DOHH2 (cell line): ENCODE measurements around the gene ZNF521.

Experiments used
- H3F3A ChIP-seq: fragments of 200-600 bp; sonication (generic), shearing (Covaris generic); 2 replicates; pipeline ENCODE4 v1.6.0; 2016; ENCODE audit warnings: antibody characterized with exemption, mild to moderate bottlenecking; ENCODE audit not compliant: control insufficient read depth, insufficient read depth
- H3K27ac ChIP-seq: fragments of 200-600 bp; sonication (generic); 2 replicates; pipeline ENCODE4 v1.5.1; 2014; ENCODE audit warnings: low read depth, mild to moderate bottlenecking, low read length, moderate library complexity
- H3K27me3 ChIP-seq: fragments of 200-600 bp; sonication (generic); 2 replicates; pipeline ENCODE4 v1.6.1; 2014; ENCODE audit warnings: mild to moderate bottlenecking, low read length, mixed read lengths; ENCODE audit not compliant: control insufficient read depth
- H3K36me3 ChIP-seq: fragments of 200-600 bp; sonication (generic); 2 replicates; pipeline ENCODE4 v1.6.1; 2014; ENCODE audit warnings: mild to moderate bottlenecking, low read length, moderate library complexity, mixed read lengths; ENCODE audit not compliant: control insufficient read depth
- H3K4me1 ChIP-seq: fragments of 200-600 bp; sonication (generic); 2 replicates; pipeline ENCODE4 v1.6.1; 2014; ENCODE audit warnings: mild to moderate bottlenecking, low read length, mixed read lengths; ENCODE audit not compliant: control insufficient read depth
- H3K4me2 ChIP-seq: fragments of 200-600 bp; sonication (generic); 2 replicates; pipeline ENCODE4 v1.6.0; 2014; ENCODE audit warnings: mild to moderate bottlenecking, low read length, moderate library complexity
- H3K4me3 ChIP-seq: fragments of 200-600 bp; sonication (generic); 2 replicates; pipeline ENCODE4 v1.5.1; 2014; ENCODE audit warnings: mild to moderate bottlenecking, low read length, mixed read lengths
- H3K79me2 ChIP-seq: fragments of 200-600 bp; sonication (generic); 2 replicates; pipeline ENCODE4 v1.6.1; 2014; ENCODE audit warnings: mild to moderate bottlenecking, low read length, mixed read lengths; ENCODE audit not compliant: control insufficient read depth
- H3K9me2 ChIP-seq: fragments of 200-600 bp; sonication (generic); replicated peaks from 2 replicates; pipeline ENCODE4 v1.6.1; 2014; ENCODE audit warnings: mild to moderate bottlenecking, low read length, mixed read lengths; ENCODE audit not compliant: control insufficient read depth
- H3K9me3 ChIP-seq: fragments of 200-600 bp; sonication (generic); 2 replicates; pipeline ENCODE4 v1.6.1; 2014; ENCODE audit warnings: antibody characterized with exemption, low read length, mixed read lengths; ENCODE audit not compliant: control insufficient read depth, insufficient read depth
- H4K20me1 ChIP-seq: fragments of 200-600 bp; sonication (generic); 2 replicates; pipeline ENCODE4 v1.6.0; 2014; ENCODE audit warnings: low read depth, mild to moderate bottlenecking, antibody characterized with exemption, low read length, moderate library complexity; ENCODE audit not compliant: control insufficient read depth, insufficient read depth
- CTCF ChIP-seq: fragments of 200-600 bp; sonication (generic); IDR thresholded peaks from one replicate; pipeline ENCODE4 v1.5.1; 2014; ENCODE audit warnings: antibody characterized with exemption, mild to moderate bottlenecking, low read depth, low read length; ENCODE audit not compliant: poor library complexity, severe bottlenecking
- EZH2phosphoT487 ChIP-seq: fragments of 200-600 bp; sonication (generic); IDR thresholded peaks from 2 replicates; pipeline ENCODE4 v1.6.1; 2017; ENCODE audit warnings: borderline replicate concordance, mild to moderate bottlenecking, antibody characterized with exemption, low read length, moderate library complexity, mixed read lengths

Gene ZNF521

DNA sequence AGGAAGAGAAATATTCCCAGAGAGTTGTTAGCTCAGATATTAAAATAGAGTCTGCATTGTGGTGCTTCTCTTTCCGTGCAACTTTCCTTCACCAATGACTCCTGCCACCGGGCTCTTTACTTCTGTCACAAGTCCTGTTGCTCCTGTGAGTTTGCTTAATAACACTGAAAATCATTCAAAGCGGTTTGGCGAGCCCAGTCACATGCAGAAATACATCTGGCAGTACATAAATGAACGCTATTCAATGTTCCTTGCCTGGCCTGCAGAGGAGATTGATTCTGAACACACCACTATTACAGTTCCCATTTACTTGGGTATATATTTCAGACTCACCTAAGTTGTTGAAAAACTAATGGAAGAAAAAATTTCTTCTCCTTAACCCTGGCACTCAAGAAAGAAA is 276.6 kb downstream of the ZNF521 start:
- Histone ChIP-seq H3K79me2 (no peaks in the 10 kb centered on the region), H3K36me3 (no peaks in the 10 kb centered on the region), H3K4me3 (no peak overlapping the region), H3K27ac (no peak overlapping the region), H4K20me1 (no peaks in the 10 kb centered on the region), H3K9me3 (no peaks in the 10 kb centered on the region), H3K9me2 (no peaks in the 10 kb centered on the region), H3K4me1 (no peaks in the 10 kb centered on the region), H3K4me2 (no peak overlapping the region), H3F3A (no peaks in the 10 kb centered on the region), H3K27me3 (no peaks in the 10 kb centered on the region)
- no peak for TF ChIP-seq CTCF
- TF ChIP-seq EZH2phosphoT487 = no peak

DNA sequence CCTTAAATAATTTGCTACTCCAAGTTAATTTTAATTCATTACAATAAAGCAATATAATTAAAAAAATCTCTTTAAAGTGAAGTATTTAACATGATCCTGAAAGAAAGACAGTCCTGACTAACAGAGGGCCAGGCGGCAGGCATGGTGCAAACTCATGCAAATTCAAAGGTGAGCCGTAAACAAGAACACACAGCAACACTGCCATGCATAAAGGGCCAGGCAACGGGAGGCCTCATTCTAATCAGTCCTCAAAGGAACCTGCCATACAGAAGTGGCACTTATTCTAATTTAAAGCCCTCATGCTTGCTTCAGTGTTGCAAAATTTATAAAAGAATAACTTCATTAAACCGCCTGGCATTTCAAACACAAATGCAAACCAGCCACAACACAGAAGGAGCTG is 277.0 kb downstream of the ZNF521 start:
- no peak overlapping the region for H3K4me2 ChIP-seq
- H3K79me2 ChIP-seq = no peaks in the 10 kb centered on the region
- TF ChIP-seq CTCF = no peak
- no peak for TF ChIP-seq EZH2phosphoT487
- no peaks in the 10 kb centered on the region for H4K20me1 ChIP-seq
- H3K4me1 ChIP-seq = no peaks in the 10 kb centered on the region
- no peak overlapping the region for H3K27ac ChIP-seq
- no peaks in the 10 kb centered on the region for H3K9me3 ChIP-seq
- no peak overlapping the region for H3K4me3 ChIP-seq
- H3K36me3 ChIP-seq = no peaks in the 10 kb centered on the region
- no peaks in the 10 kb centered on the region for H3K27me3 ChIP-seq
- no peaks in the 10 kb centered on the region for H3F3A ChIP-seq
- no peaks in the 10 kb centered on the region for H3K9me2 ChIP-seq

DNA sequence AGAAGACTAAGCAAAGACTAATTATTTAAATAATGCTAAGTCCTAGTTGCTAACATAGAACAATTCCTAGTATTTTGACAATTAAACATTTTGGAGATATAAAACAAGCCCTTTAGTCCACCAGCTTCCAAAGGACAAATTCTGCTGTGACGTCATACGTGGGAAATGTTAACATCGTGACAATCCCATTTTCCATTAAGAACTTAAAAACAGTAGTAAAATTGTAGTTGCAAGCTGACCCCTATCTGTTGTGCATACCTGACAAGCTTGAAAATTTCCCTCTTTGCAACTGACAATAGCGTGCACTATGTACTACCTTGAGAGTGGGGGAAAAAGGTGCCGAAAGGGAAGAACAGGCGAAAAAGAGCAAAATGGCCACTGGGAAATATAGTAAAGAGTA is 279.8 kb downstream of the ZNF521 start:
- H4K20me1 ChIP-seq = no peaks in the 10 kb centered on the region
- no peaks in the 10 kb centered on the region for H3K9me3 ChIP-seq
- no peaks in the 10 kb centered on the region for H3K4me1 ChIP-seq
- no peak overlapping the region for H3K4me2 ChIP-seq
- no peaks in the 10 kb centered on the region for H3K9me2 ChIP-seq
- no peaks in the 10 kb centered on the region for H3K79me2 ChIP-seq
- H3K4me3 ChIP-seq = no peak overlapping the region
- H3K27ac ChIP-seq = no peak overlapping the region
- H3K27me3 ChIP-seq = no peaks in the 10 kb centered on the region
- no peaks in the 10 kb centered on the region for H3F3A ChIP-seq
- TF ChIP-seq EZH2phosphoT487 = no peak
- TF ChIP-seq CTCF = no peak
- H3K36me3 ChIP-seq = no peaks in the 10 kb centered on the region
